Activated T-helper 1 cell treated with Interleukin-2 at 50 U/mL for 16 hours (primary cell): ENCODE measurements around the gene CDK8.
"Not testable (repeated sequence)": the region's sequence is repeated elsewhere in the genome, so short reads cannot be mapped to it uniquely, and the experiment has no call there.

Experiments
- DNase-seq: peaks from one replicate; pipeline ENCODE4 v3.0.0-alpha.2; 2020; ENCODE audit warnings: low read depth

The CDK8 gene

GRCh38 chr13:26253262-26253786 is 605 bp upstream of the CDK8 start:
- DNase-seq = no peak

GRCh38 chr13:26254583-26255111 is 718 bp downstream of the CDK8 start:
- peak; percentile 41 for DNase-seq

GRCh38 chr13:26255115-26255514 is 1.2 kb downstream of the CDK8 start:
- no peak for DNase-seq

DNA sequence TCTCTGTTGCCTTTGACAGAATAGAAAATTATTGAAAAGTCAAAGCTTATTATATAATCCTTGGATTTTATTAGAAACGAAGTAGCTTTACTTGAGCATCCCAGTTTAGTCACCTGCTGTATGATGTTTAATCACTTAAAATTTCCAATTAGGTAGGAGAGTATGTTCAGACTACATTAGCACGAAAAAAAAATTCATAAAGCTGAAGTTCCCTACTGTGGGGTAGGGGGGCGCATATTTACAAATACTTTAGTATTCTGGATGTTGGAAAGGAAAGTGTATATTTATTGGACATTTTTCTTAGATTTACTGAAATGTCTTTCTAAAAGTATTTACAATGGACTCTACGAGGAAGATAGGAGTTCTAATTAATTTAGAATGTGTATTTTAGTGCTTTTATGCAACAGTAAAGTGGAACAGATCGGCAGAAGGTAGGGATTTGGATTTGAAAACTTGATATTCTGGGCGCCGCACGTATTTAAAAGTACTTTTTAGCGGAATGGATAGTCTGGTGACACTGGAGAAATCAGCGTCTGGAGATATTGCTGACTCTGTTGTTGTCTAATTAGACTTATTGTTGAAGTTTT is 1.9 kb downstream of the CDK8 start:
- DNase-seq = no peak

DNA sequence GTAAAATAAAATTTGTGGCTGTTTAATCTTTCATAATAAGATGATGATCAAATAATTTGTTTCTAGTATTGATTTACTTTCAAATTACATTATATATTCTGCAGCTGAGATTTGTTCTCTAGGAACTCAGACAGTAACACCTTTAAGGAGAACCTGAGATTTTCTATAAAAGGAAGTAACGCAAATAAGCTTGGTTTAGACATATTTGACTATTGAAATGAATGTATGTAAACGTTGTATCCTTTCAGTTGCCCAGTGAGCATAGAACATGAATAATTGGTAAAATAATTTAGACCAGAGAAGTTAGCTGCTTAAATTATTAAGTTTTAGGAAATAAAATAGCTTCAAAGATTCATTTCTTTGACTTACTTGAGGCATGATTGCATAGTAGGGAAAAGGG is 3.1 kb downstream of the CDK8 start:
- DNase-seq = no peak

DNA sequence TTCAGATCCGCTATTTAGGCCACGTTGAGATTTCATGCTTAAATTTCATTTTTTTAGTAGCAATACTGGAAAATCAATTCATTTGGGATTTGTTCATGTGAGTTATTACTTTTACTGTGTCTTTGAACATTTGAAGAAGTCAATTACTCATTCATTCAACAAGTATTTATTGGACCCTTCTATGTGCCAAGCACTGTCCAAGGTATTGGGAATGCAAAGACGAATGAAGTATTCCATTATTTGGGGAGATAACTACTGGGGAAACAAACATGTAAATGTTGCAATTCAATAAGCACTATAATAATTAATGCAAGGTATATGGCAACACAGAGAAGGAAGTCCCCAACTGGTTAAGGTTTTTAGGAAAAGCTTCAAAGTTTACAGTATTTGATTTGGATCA is 5.7 kb downstream of the CDK8 start:
- no peak for DNase-seq

- DNase-seq = no peak
These were observed 8.2 kb downstream of the CDK8 start for GRCh38 chr13:26262156-26262555.

- DNase-seq = no peak
These were observed 12.4 kb downstream of the CDK8 start for GRCh38 chr13:26266311-26266710.

DNA sequence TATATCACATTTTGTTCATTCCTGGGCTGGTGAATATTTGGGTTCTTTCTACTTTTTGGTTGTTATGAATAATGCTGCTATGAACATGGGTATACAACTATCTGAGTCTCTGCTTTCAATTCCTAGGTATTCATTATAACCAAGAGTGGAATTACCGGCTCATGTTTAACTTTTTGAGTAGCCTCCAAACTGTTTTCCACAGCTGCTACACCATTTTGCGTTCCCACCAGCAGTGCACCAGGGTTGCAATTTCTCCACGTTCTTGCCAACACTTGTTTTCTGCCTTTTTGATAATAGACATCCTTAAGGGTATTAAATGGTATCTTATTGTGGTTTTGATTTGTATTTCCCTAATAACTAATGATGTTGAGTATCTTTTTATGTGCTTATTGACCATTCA is 16.8 kb downstream of the CDK8 start:
- DNase-seq = no peak

GRCh38 chr13:26272621-26273020 is 18.7 kb downstream of the CDK8 start:
- DNase-seq = no peak

DNA sequence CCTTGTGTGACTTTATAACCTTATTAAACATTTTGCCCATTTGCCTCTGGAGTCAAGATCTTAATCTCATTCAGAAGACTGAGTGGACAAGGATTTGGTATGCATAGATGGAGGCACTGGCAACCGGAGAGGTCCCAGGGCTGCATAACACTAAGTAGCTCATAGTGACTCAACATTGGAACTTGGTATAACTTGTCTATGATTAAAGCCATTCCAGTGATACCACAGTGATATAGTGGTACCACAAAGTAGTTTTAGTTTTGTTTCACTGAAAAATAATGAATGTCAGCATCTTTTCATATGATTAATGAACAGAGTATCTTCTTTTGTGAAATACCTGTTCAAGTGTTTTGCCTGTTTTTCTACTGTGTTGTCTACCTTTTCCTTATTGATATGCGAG is 26.4 kb downstream of the CDK8 start:
- DNase-seq = no peak

- DNase-seq = no peak
These were observed 26.9 kb downstream of the CDK8 start for GRCh38 chr13:26280822-26281221.

DNA sequence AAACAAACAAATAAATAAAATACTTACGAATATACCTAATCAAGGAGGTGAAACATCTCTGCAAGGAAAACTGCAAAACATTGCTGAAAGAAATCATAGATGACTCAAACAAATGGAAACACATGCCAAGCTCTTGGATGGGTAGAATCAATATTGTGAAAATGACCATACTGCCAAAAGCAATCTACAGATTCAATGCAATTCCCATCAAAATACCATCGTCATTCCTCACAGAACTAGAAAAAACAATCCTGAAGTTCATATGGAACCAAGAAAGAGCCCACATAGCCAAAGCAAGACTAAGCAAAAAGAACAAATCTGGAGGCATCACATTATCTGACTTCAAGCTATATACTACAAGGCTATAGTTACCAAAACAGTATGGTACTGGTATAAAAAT is 32.0 kb downstream of the CDK8 start:
- DNase-seq = not testable (repeated sequence)

DNA sequence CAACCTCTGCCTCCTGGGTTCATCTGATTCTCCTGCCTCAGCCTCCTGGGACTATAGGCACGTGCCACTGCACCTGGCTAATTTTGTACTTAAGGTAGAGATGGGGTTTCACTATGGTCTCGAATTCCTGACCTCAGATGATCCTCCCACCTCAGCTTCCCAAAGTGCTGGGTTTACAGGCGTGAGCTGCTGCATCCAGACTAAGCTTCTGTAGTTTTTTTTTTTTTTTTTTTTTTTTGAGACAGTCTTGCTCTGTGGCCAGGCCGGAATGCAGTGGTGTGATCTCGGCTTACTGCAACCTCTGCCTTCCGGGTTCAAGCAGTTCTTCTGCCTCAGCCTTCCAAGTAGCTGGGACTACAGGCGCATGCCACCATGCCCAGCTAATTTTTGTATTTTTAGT is 34.9 kb downstream of the CDK8 start:
- not testable (repeated sequence) for DNase-seq

DNA sequence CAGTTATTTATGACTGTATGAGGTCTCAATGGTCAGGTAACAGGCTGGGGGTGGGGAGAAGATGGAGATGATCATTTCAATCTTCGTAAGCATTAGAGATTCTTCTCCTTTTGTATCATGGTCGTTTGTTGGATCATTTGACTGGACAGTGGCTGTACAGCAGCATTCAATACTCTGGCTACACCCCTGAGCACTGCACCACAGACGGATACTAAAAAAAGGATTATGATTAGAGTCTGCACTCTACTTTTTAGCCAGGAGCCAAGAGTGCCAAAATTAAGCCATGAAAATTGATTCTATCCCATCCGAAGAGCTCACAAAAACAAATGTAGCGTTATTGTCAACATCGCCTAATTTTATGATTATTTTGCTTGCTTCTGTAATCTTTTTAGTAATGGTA is 41.9 kb downstream of the CDK8 start:
- DNase-seq = no peak

GRCh38 chr13:26299168-26299750 is 45.3 kb downstream of the CDK8 start:
- DNase-seq = no peak

- no peak for DNase-seq
These were observed 46.2 kb downstream of the CDK8 start for GRCh38 chr13:26300140-26300539.

DNA sequence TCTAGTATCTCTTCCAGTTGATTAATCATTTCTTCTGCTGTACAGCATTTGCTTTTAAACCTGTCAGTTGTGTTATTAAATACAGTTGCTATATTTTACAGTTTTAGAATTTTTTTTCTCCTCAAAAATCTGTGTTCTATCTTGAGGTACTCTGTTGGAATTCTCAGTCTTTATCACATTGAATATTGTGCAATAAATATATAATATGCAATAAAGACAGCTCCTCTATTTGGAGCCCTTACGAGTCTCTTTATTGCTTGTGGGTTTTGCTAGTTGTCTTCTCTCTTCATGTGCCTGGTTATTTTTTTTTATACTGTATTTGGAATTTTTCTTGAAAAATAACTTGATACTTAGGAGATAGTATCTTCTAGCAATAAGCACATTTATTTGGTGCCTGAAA is 51.7 kb downstream of the CDK8 start:
- DNase-seq = no peak

DNA sequence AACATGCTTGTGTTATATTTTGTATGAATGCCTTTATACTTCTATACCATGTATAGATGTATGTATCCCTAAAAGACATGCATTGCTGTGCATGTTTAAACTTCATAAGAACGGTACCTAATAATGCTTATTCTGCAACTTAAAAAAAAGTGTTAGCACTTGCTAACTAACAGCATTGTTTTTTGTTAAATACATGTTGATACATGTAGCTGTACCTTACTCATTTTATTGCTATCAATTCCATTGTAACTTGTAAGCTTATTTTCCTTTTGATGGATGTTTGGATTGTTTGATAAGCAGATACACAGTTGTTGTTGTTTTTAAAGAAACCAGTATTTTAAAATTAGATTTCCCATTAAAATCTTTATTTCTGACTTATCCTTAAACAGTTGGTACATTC is 53.8 kb downstream of the CDK8 start:
- DNase-seq = no peak

DNA sequence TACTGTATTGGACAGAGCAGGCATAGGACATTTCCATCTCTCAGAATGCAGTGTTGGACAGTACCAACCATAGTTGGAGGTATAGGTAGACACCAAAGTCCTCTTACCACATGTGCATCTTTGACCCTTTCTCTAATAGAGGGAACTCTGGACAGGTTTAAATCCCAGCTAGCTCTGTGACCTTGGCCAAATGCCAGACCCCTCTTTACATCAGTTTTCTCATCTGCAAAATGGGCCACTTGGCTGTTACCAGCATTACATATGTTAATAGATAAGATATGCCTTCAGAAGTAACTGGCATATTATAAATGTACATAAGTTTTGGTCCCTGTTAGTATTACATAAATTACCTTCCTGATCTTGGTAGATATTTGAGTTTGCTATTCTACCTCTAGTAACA is 54.3 kb downstream of the CDK8 start:
- no peak for DNase-seq

- no peak for DNase-seq
These were observed 54.9 kb downstream of the CDK8 start for GRCh38 chr13:26308836-26309235.

DNA sequence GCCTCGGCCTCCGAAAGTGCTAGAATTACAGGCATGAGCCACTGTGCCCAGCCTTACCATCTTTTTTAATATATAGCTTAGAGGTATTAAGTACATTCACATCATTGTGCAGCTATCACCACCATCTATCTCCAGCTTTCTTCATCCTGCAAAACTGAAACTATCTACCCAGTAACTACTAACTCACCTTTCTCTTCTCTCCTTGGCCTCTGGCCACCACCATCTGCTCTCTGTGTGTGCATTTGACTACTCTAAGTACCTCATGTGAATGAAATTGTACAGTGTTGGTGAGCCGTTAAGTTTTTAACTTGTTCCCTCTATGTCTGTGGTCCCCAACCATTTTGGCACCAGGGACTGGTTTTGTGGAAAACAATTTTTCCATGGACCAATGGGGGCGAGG is 56.1 kb downstream of the CDK8 start:
- no peak for DNase-seq

DNA sequence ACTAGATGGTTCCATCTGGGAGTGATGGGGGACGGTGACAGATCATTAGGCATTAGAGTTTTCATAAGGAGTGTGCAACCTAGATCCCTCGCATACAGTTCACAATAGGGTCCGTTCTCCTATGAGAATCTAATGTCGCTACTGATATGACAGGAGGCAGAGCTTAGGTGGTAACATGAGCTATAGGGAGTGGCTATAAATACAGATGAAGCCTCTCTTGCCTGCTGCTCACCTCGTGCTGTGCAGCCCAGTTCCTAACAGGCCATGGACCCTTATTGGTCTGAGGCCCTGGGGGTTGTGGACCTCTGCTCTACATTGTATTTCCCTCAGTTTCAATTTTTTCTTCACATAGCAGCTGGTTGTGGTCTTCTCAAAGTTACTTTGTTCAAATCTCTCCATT is 56.5 kb downstream of the CDK8 start:
- no peak for DNase-seq

GRCh38 chr13:26312019-26312418 is 58.1 kb downstream of the CDK8 start:
- not testable (repeated sequence) for DNase-seq
